GM23338 (cell line): Measurements from ENCODE around the gene RRBP1.

ENCODE experiments used
- CREB1 ChIP-seq: fragments of 250-450 bp; sonication (Bioruptor Pico); IDR thresholded peaks from 2 replicates; pipeline ENCODE4 v1.5.0; 2020; ENCODE audit warnings: low read depth, mild to moderate bottlenecking, moderate library complexity
- EZH2 ChIP-seq: fragments of 200-600 bp; sonication (generic); IDR thresholded peaks from one replicate; pipeline ENCODE4 v1.8.0; 2017; ENCODE audit warnings: antibody characterized with exemption, mild to moderate bottlenecking, low read depth; ENCODE audit not compliant: unreplicated experiment
- EZH2phosphoT487 ChIP-seq: fragments of 200-600 bp; sonication (generic); IDR thresholded peaks from one replicate; pipeline ENCODE4 v1.8.1; 2018; ENCODE audit warnings: antibody characterized with exemption; ENCODE audit not compliant: unreplicated experiment
- JUNB ChIP-seq: IDR thresholded peaks from one replicate; pipeline ENCODE4 v1.6.1; 2016; ENCODE audit warnings: antibody characterized with exemption; ENCODE audit not compliant: unreplicated experiment
- POLR2AphosphoS5 ChIP-seq: IDR thresholded peaks from 2 replicates; pipeline ENCODE4 v1.6.1; 2016; ENCODE audit warnings: antibody characterized with exemption, low read depth
- TF ChIP-seq, protein P1 (sequence below): IDR thresholded peaks from one replicate; pipeline ENCODE4 v1.6.1; 2018; ENCODE audit warnings: antibody characterized with exemption; ENCODE audit not compliant: unreplicated experiment
- TF ChIP-seq, protein P2 (sequence below), 2 experiments: fragments of 200-600 bp in 1 of 2; sonication (generic) in 1 of 2; conservative IDR thresholded peaks; 2 replicates each; pipeline versions ENCODE4 v1.5.1 to v1.6.1; 2016 to 2017; ENCODE audit warnings: antibody characterized with exemption in 2 of 2, low read depth in 2 of 2, mild to moderate bottlenecking in 2 of 2, moderate library complexity in 1 of 2
- TF ChIP-seq, protein P3 (sequence below): IDR thresholded peaks from 2 replicates; pipeline ENCODE4 v1.6.1; 2016; ENCODE audit warnings: antibody characterized with exemption

DNA sequence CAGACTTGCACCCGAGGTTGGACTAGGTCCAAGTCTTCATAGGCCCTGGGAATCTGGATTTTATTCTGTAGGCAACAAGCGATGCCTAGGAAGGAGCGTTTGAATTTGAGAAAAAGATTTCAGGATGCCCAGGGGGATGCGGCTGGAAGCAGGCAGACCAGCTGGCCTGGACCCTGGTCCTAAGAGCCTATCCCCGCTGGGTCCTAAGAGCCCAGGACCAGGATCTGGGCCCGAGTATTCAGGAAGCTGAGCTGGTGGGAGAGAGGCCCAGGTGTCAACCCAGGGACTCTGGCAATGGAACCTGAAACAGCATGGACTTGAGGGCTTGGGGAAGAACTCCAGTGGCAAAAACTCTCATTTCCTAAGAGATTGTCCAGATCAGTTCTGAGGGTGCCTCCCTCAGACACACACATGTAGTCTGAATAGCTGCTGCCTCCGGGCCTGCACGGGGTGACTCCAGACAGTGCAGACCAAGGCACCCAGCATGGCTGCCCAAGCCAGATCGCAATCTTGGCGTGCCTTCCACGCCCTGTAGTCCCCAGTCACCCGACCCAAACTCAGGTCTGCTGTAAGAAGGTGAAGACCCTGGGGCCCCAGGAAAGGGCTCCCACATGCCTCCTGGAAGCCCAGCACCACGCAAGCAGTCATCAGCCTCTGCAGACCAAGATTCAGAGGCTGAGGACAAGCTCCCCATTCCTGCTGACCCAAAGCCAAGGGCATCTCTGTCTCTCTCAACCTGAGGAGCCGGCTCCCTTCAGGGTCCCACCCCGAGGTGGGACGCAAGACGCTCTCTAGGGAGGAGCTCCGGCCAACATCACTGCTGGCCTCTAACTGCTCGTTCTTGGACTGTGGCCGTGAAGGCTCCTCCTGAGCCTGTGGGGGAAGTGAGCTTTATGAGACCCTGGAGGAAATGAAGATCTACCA, 34.4 kb downstream of the RRBP1 start:
- TF ChIP-seq, protein P1, sequence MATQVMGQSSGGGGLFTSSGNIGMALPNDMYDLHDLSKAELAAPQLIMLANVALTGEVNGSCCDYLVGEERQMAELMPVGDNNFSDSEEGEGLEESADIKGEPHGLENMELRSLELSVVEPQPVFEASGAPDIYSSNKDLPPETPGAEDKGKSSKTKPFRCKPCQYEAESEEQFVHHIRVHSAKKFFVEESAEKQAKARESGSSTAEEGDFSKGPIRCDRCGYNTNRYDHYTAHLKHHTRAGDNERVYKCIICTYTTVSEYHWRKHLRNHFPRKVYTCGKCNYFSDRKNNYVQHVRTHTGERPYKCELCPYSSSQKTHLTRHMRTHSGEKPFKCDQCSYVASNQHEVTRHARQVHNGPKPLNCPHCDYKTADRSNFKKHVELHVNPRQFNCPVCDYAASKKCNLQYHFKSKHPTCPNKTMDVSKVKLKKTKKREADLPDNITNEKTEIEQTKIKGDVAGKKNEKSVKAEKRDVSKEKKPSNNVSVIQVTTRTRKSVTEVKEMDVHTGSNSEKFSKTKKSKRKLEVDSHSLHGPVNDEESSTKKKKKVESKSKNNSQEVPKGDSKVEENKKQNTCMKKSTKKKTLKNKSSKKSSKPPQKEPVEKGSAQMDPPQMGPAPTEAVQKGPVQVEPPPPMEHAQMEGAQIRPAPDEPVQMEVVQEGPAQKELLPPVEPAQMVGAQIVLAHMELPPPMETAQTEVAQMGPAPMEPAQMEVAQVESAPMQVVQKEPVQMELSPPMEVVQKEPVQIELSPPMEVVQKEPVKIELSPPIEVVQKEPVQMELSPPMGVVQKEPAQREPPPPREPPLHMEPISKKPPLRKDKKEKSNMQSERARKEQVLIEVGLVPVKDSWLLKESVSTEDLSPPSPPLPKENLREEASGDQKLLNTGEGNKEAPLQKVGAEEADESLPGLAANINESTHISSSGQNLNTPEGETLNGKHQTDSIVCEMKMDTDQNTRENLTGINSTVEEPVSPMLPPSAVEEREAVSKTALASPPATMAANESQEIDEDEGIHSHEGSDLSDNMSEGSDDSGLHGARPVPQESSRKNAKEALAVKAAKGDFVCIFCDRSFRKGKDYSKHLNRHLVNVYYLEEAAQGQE, result no peak
- TF ChIP-seq JUNB, result no peak
- TF ChIP-seq, protein P2, sequence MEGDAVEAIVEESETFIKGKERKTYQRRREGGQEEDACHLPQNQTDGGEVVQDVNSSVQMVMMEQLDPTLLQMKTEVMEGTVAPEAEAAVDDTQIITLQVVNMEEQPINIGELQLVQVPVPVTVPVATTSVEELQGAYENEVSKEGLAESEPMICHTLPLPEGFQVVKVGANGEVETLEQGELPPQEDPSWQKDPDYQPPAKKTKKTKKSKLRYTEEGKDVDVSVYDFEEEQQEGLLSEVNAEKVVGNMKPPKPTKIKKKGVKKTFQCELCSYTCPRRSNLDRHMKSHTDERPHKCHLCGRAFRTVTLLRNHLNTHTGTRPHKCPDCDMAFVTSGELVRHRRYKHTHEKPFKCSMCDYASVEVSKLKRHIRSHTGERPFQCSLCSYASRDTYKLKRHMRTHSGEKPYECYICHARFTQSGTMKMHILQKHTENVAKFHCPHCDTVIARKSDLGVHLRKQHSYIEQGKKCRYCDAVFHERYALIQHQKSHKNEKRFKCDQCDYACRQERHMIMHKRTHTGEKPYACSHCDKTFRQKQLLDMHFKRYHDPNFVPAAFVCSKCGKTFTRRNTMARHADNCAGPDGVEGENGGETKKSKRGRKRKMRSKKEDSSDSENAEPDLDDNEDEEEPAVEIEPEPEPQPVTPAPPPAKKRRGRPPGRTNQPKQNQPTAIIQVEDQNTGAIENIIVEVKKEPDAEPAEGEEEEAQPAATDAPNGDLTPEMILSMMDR (conservative IDR thresholded peaks at IDR 0.05; ENCODE audit: low read depth in 2 of 2), result no peak
- TF ChIP-seq, protein P3, sequence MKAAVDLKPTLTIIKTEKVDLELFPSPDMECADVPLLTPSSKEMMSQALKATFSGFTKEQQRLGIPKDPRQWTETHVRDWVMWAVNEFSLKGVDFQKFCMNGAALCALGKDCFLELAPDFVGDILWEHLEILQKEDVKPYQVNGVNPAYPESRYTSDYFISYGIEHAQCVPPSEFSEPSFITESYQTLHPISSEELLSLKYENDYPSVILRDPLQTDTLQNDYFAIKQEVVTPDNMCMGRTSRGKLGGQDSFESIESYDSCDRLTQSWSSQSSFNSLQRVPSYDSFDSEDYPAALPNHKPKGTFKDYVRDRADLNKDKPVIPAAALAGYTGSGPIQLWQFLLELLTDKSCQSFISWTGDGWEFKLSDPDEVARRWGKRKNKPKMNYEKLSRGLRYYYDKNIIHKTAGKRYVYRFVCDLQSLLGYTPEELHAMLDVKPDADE, result no peak
- TF ChIP-seq CREB1 (CRISPR knock-in tag), result no peak
- TF ChIP-seq EZH2, result no peak
- no peak for TF ChIP-seq POLR2AphosphoS5
- no peak for TF ChIP-seq EZH2phosphoT487
